ENCODE results near the gene SVIL. TPM values are rescaled to one million over a fixed set of nuclear protein-coding genes. Genes with fewer than 3 reads are reported as not detected.

Gene SVIL
- total and polyA plus RNA-seq, 2 donors (not counting 1 experiment from before 2014, with no cell fraction given), result 0.74 to 0.88 TPM

- Mint-ChIP-seq H3K27me3 (no peaks in the 10 kb centered on the region), H3K27ac (no peak overlapping the region), H3K4me3 (no peak overlapping the region), H3K9me3 (ENCODE audit: insufficient read depth) (no peaks in the 10 kb centered on the region), H3K4me1 (no peaks in the 10 kb centered on the region)
- H3K4me2 ChIP-seq (replicated peaks; ENCODE audit: low read depth, low read length, poor library complexity, severe bottlenecking), result no peak overlapping the region
- no peaks in the 10 kb centered on the region for H3K4me1 ChIP-seq (ENCODE audit: control insufficient read depth in 2 of 2, insufficient read depth in 2 of 2, low read length in 2 of 2)
- 72% methylated on average over 2 of the region's 8 CpGs for WGBS (ENCODE audit: insufficient coverage)
- H3K9ac ChIP-seq (ENCODE audit: low read length), result no peak overlapping the region
- H3K27ac ChIP-seq (ENCODE audit: low read length in 2 of 2), result no peak overlapping the region
- H4K20me1 ChIP-seq (ENCODE audit: control insufficient read depth, insufficient read depth, low read length, poor library complexity, severe bottlenecking), result no peaks in the 10 kb centered on the region
- H3K36me3 ChIP-seq (replicated peaks in 1 of 2; ENCODE audit: control extremely low read depth in 1 of 2, control insufficient read depth in 1 of 2, extremely low read depth in 1 of 2, insufficient read depth in 2 of 2, low read length in 1 of 2), result no peaks in the 10 kb centered on the region
- POLR2A ChIA-PET, result no interaction called here
- H3K79me2 ChIP-seq (ENCODE audit: control insufficient read depth, insufficient read depth, low read length), result no peaks in the 10 kb centered on the region
- intact Hi-C loops (cut with micrococcal nuclease), result no loop called here
- no peak overlapping the region for H3K4me3 ChIP-seq (ENCODE audit: control extremely low read depth in 1 of 5, extremely low read depth in 1 of 5, insufficient read depth in 1 of 5, low read depth in 2 of 5, low read length in 4 of 5)
- ATAC-seq (ENCODE audit: low read depth) (no peak), DNase-seq (no peak)
- TF ChIP-seq EZH2 (IDR thresholded peaks at IDR 0.05; ENCODE audit: borderline replicate concordance, insufficient read depth, low read depth, low read length, poor library complexity, severe bottlenecking) (no peak), CTCF (IDR thresholded peaks at IDR 0.05) (no peak)
- H2AFZ ChIP-seq (ENCODE audit: insufficient read depth, low read depth, low read length, poor library complexity, severe bottlenecking), result no peak overlapping the region
- CTCF ChIA-PET, result interaction anchor here (1.9 kb wide), 1 partner anchor 24 kb away, joined by 5 read pairs; no protein-coding TSS in a partner anchor
- H3K27me3 ChIP-seq (replicated peaks in 1 of 4; ENCODE audit: control extremely low read depth in 1 of 4, control insufficient read depth in 3 of 4, insufficient read depth in 4 of 4, low read length in 3 of 4), result no peaks in the 10 kb centered on the region
- no peaks in the 10 kb centered on the region for H3K9me3 ChIP-seq (ENCODE audit: control extremely low read depth in 1 of 3, control insufficient read depth in 2 of 3, insufficient read depth in 1 of 3, low read length in 2 of 3)
These were observed 206.3 kb downstream of the SVIL start for GRCh38 chr10:29428486-29428885.

- Mint-ChIP-seq H3K27ac (no peak overlapping the region), H3K27me3 (no peaks in the 10 kb centered on the region), H3K4me3 (no peak overlapping the region), H3K4me1 (no peaks in the 10 kb centered on the region), H3K9me3 (ENCODE audit: insufficient read depth) (no peaks in the 10 kb centered on the region)
- H2AFZ ChIP-seq (ENCODE audit: insufficient read depth, low read depth, low read length, poor library complexity, severe bottlenecking), result no peak overlapping the region
- no CpG with 5 or more reads among the region's 2 CpGs for WGBS (ENCODE audit: insufficient coverage)
- no peaks in the 10 kb centered on the region for H3K79me2 ChIP-seq (ENCODE audit: control insufficient read depth, insufficient read depth, low read length)
- no peak overlapping the region for H3K4me3 ChIP-seq (ENCODE audit: control extremely low read depth in 1 of 5, extremely low read depth in 1 of 5, insufficient read depth in 1 of 5, low read depth in 2 of 5, low read length in 4 of 5)
- DNase-seq (no peak), ATAC-seq (ENCODE audit: low read depth) (no peak)
- H3K36me3 ChIP-seq (replicated peaks in 1 of 2; ENCODE audit: control extremely low read depth in 1 of 2, control insufficient read depth in 1 of 2, extremely low read depth in 1 of 2, insufficient read depth in 2 of 2, low read length in 1 of 2), result no peaks in the 10 kb centered on the region
- no peaks in the 10 kb centered on the region for H3K27me3 ChIP-seq (replicated peaks in 1 of 4; ENCODE audit: control extremely low read depth in 1 of 4, control insufficient read depth in 3 of 4, insufficient read depth in 4 of 4, low read length in 3 of 4)
- no peaks in the 10 kb centered on the region for H3K9me3 ChIP-seq (ENCODE audit: control extremely low read depth in 1 of 3, control insufficient read depth in 2 of 3, insufficient read depth in 1 of 3, low read length in 2 of 3)
- no peak overlapping the region for H3K4me2 ChIP-seq (replicated peaks; ENCODE audit: low read depth, low read length, poor library complexity, severe bottlenecking)
- H3K4me1 ChIP-seq (ENCODE audit: control insufficient read depth in 2 of 2, insufficient read depth in 2 of 2, low read length in 2 of 2), result no peaks in the 10 kb centered on the region
- H3K9ac ChIP-seq (ENCODE audit: low read length), result no peak overlapping the region
- H3K27ac ChIP-seq (ENCODE audit: low read length in 2 of 2), result no peak overlapping the region
- intact Hi-C loops (cut with micrococcal nuclease), result no loop called here
- CTCF ChIA-PET, result no interaction called here
- no peaks in the 10 kb centered on the region for H4K20me1 ChIP-seq (ENCODE audit: control insufficient read depth, insufficient read depth, low read length, poor library complexity, severe bottlenecking)
- POLR2A ChIA-PET, result no interaction called here
- TF ChIP-seq CTCF (IDR thresholded peaks at IDR 0.05), result no peak
- no peak for TF ChIP-seq EZH2 (IDR thresholded peaks at IDR 0.05; ENCODE audit: borderline replicate concordance, insufficient read depth, low read depth, low read length, poor library complexity, severe bottlenecking)
These were observed 207.1 kb downstream of the SVIL start for GRCh38 chr10:29427667-29428066.
